Liver (tissue), 9 donors: ENCODE results near the gene STPG1. TPM values are rescaled to one million over a fixed set of nuclear protein-coding genes. Genes with fewer than 3 reads are reported as not detected.

ENCODE experiments used
- DNase-seq: peaks from one replicate; pipeline ENCODE4 v3.0.0-alpha.2; 2017; ENCODE audit warnings: low spot score
- H3K27ac ChIP-seq, 2 donors: one replicate each; pipeline ENCODE4 v1.7.0; 2013; ENCODE audit warnings: inconsistent platforms in 2 of 2, low read length in 2 of 2, control low read depth in 1 of 2, low read depth in 1 of 2, mild to moderate bottlenecking in 1 of 2
- H3K27me3 ChIP-seq, 4 donors: one replicate each; pipeline versions ENCODE4 v1.6.1 to v1.7.0; 2013; ENCODE audit warnings: low read length in 3 of 4, inconsistent platforms in 1 of 4, mild to moderate bottlenecking in 1 of 4, moderate library complexity in 1 of 4; ENCODE audit not compliant: control insufficient read depth in 4 of 4, insufficient read depth in 4 of 4
- H3K36me3 ChIP-seq, 4 donors: one replicate each; pipeline versions ENCODE4 v1.6.1 to v1.7.0; 2013; ENCODE audit warnings: low read length in 3 of 4, mild to moderate bottlenecking in 3 of 4, low read depth in 1 of 4, moderate library complexity in 1 of 4; ENCODE audit not compliant: control insufficient read depth in 4 of 4, insufficient read depth in 3 of 4
- H3K4me1 ChIP-seq, 4 donors: one replicate each; pipeline versions ENCODE4 v1.6.1 to v1.7.0; 2013; ENCODE audit warnings: low read length in 3 of 4, mild to moderate bottlenecking in 3 of 4, moderate library complexity in 1 of 4; ENCODE audit not compliant: control insufficient read depth in 4 of 4, insufficient read depth in 4 of 4
- H3K4me3 ChIP-seq, 3 donors: one replicate each; pipeline versions ENCODE4 v1.6.1 to v1.7.0; 2013; ENCODE audit warnings: low read length in 3 of 3, control low read depth in 1 of 3, low read depth in 1 of 3, mild to moderate bottlenecking in 1 of 3
- H3K9ac ChIP-seq, 2 donors: one replicate each; pipeline ENCODE4 v1.7.0; 2013; ENCODE audit warnings: low read length in 2 of 2, mild to moderate bottlenecking in 2 of 2, moderate library complexity in 2 of 2, control low read depth in 1 of 2, low read depth in 1 of 2
- H3K9me3 ChIP-seq, 4 donors: one replicate each; pipeline versions ENCODE4 v1.6.1 to v1.7.0; 2013; ENCODE audit warnings: low read length in 3 of 4; ENCODE audit not compliant: control insufficient read depth in 4 of 4
- ATF3 ChIP-seq: IDR thresholded peaks from 2 replicates; pipeline ENCODE4 v1.6.1; 2016; ENCODE audit warnings: antibody characterized with exemption
- CTCF ChIP-seq: fragments of 150-350 bp; IDR thresholded peaks from 2 replicates; pipeline ENCODE4 v1.5.1; 2017; ENCODE audit warnings: improper control_type of control experiment, low read depth, low read length; ENCODE audit not compliant: missing input control
- EGR1 ChIP-seq, 2 donors: IDR thresholded peaks; 2 replicates each; pipeline ENCODE4 v1.6.1; 2016 to 2018; ENCODE audit warnings: antibody characterized with exemption in 2 of 2, low read depth in 2 of 2
- FOXA2 ChIP-seq: IDR thresholded peaks from 2 replicates; pipeline ENCODE4 v1.6.1; 2016; ENCODE audit warnings: antibody characterized with exemption
- GABPA ChIP-seq, 2 donors: IDR thresholded peaks in 1 of 2; conservative IDR thresholded peaks in 1 of 2; 2 replicates each; pipeline ENCODE4 v1.6.1; 2016; ENCODE audit warnings: antibody characterized with exemption in 2 of 2, mild to moderate bottlenecking in 1 of 2, moderate library complexity in 1 of 2
- HNF4A ChIP-seq, 2 donors: conservative IDR thresholded peaks; 2 replicates each; pipeline ENCODE4 v1.6.1; 2016; ENCODE audit warnings: antibody characterized with exemption in 2 of 2, mild to moderate bottlenecking in 2 of 2
- HNF4G ChIP-seq: IDR thresholded peaks from 2 replicates; pipeline ENCODE4 v1.6.1; 2016; ENCODE audit warnings: antibody characterized with exemption
- MAX ChIP-seq: IDR thresholded peaks from 2 replicates; pipeline ENCODE4 v1.6.1; 2016; ENCODE audit warnings: antibody characterized with exemption
- NR2F2 ChIP-seq: IDR thresholded peaks from 2 replicates; pipeline ENCODE4 v1.6.1; 2016; ENCODE audit warnings: antibody characterized with exemption
- RAD21 ChIP-seq, 2 donors: IDR thresholded peaks; 2 replicates each; pipeline ENCODE4 v1.6.1; 2016; ENCODE audit warnings: antibody characterized with exemption in 2 of 2, mild to moderate bottlenecking in 2 of 2
- RXRA ChIP-seq, 2 donors: IDR thresholded peaks; 2 replicates each; pipeline ENCODE4 v1.6.1; 2017 to 2018; ENCODE audit warnings: antibody characterized with exemption in 2 of 2, mild to moderate bottlenecking in 1 of 2
- SP1 ChIP-seq: IDR thresholded peaks from 2 replicates; pipeline ENCODE4 v1.6.1; 2018; ENCODE audit warnings: antibody characterized with exemption, mild to moderate bottlenecking
- TAF1 ChIP-seq: conservative IDR thresholded peaks from 2 replicates; pipeline ENCODE4 v1.6.1; 2016; ENCODE audit warnings: antibody characterized with exemption, mild to moderate bottlenecking
- YY1 ChIP-seq: IDR thresholded peaks from 2 replicates; pipeline ENCODE4 v1.6.1; 2016; ENCODE audit warnings: antibody characterized with exemption, mild to moderate bottlenecking
- ZBTB33 ChIP-seq: IDR thresholded peaks from 2 replicates; pipeline ENCODE4 v1.6.1; 2016; ENCODE audit warnings: antibody characterized with exemption
- WGBS: extraction: QIAGEN DNeasy Blood & Tissue Kit; methylation state at CpG from one replicate; pipeline ENCODE4 v1.1.7; 2013; 5-methylcytosine and 5-hydroxymethylcytosine counted together
- polyA plus RNA-seq, 2 donors: library from polyadenylated mRNA; stranded (reverse) in 1 of 2; unstranded in 1 of 2; fragments of 200-250 nt in 1 of 2; fragments of >200 nt in 1 of 2; fragmentation: Nextera tagmentation in 1 of 2; extraction: Ambion mirVana in 1 of 2; gene quantifications; one replicate each; pipeline versions ENCODE4 v1.2.1 to v1.2.3, GENCODE V29; 2013 to 2015
- total RNA-seq, 2 donors: library from RNA; depleted of rRNA; stranded (reverse); fragments of >200 nt; gene quantifications; one replicate each; pipeline ENCODE4 v1.2.3, GENCODE V29; 2014
- donor health status: healthy.
- donor health status: healthy.
- donor health status: healthy.
- donor health status: healthy.
- donor health status: healthy.

STPG1 gene
- total and polyA plus RNA-seq, 4 donors: 0.92 to 2.9 (median 1.0) TPM

- Histone ChIP-seq H3K36me3 (peaks cover 0 to 22% (median 6%) of the 10 kb centered on the region in 4 donors), H3K4me1 (peaks cover 3 to 18% (median 13%) of the 10 kb centered on the region in 4 donors), H3K9ac (no peak overlapping the region), H3K27ac (no peak overlapping the region), H3K27me3 (no peaks in the 10 kb centered on the region), H3K9me3 (no peaks in the 10 kb centered on the region), H3K4me3 (no peak overlapping the region)
- DNase-seq: no peak
- no peak for TF ChIP-seq HNF4A (conservative IDR thresholded peaks at IDR 0.05)
- TF ChIP-seq CTCF: no peak
- TF ChIP-seq ZBTB33: no peak
- no peak for TF ChIP-seq ATF3
- no peak for TF ChIP-seq FOXA2
- TF ChIP-seq RXRA (IDR thresholded peaks at IDR 0.05): no peak
- TF ChIP-seq SP1: no peak
- TF ChIP-seq RAD21 (IDR thresholded peaks at IDR 0.05): no peak
- TF ChIP-seq TAF1: no peak
- TF ChIP-seq HNF4G: no peak
- TF ChIP-seq EGR1 (IDR thresholded peaks at IDR 0.05; ENCODE audit: low read depth in 2 of 2): no peak
- TF ChIP-seq YY1: no peak
- WGBS: 85% methylated on average over 14 of the region's 14 CpGs
Measured at GRCh38 chr1:24418898-24419628, 5.5 kb upstream of the STPG1 start.

- WGBS: 91% methylated on average over 1 of the region's 1 CpG
- DNase-seq: no peak
Measured at GRCh38 chr1:24417681-24418080, 4.1 kb upstream of the STPG1 start.

More at GRCh38 chr1:24417681-24418080, 4.1 kb upstream of the STPG1 start:
- no peak overlapping the region for H3K27ac ChIP-seq
- TF ChIP-seq YY1 (no peak), MAX (no peak), SP1 (no peak), NR2F2 (no peak), RAD21 (IDR thresholded peaks at IDR 0.05) (no peak), GABPA (IDR thresholded peaks at IDR 0.05 in 1 of 2, conservative IDR thresholded peaks at IDR 0.05 in 1 of 2) (no peak), HNF4A (conservative IDR thresholded peaks at IDR 0.05) (no peak)
- no peak overlapping the region for H3K4me3 ChIP-seq
- H3K4me1 ChIP-seq: peaks cover 3 to 25% (median 19%) of the 10 kb centered on the region in 4 donors
- H3K36me3 ChIP-seq: peaks cover 0 to 18% (median 6%) of the 10 kb centered on the region in 4 donors
- H3K9me3 ChIP-seq: no peaks in the 10 kb centered on the region
- H3K9ac ChIP-seq: no peak overlapping the region
- no peaks in the 10 kb centered on the region for H3K27me3 ChIP-seq
